A549 (cell line): ENCODE results near the gene ZFHX3. TPM values are rescaled to one million over a fixed set of nuclear protein-coding genes. Genes with fewer than 3 reads are reported as not detected.

Experiments used
- ATAC-seq, 2 experiments: fragments of 200-7000 bp in 1 of 2; fragments of >200 bp in 1 of 2; cut with Nextera tagmentation in 1 of 2; cut with Tn5 transposase in 1 of 2; 3 replicates each; pipeline versions ENCODE4 v1.8.0 to v1.9.1; 2018 to 2020; ENCODE audit warnings: mild to moderate bottlenecking in 1 of 2, moderate library complexity in 1 of 2
- CTCF ChIA-PET: fragments of 300-600 bp; sonication (Branson Sonifier 250); formaldehyde crosslinking; extraction: SDS; loops from one replicate; lab custom pipeline; 2021; ENCODE audit warnings: antibody characterized with exemption, inconsistent platforms; lab: Yijun Ruan, JAX
- POLR2A ChIA-PET: fragments of 350-600 bp; formaldehyde crosslinking; extraction: SDS; loops from one replicate; lab custom pipeline; 2021; ENCODE audit warnings: antibody characterized with exemption, inconsistent platforms; lab: Yijun Ruan, JAX
- DNase-seq, 2 experiments: peaks; one replicate each; pipeline versions ENCODE4 v3.0.0 to v3.0.0-alpha.2; 2011 to 2016; ENCODE audit warnings: low read depth in 1 of 2, low spot score in 1 of 2
- FAIRE-seq: peaks from 2 replicates; lab custom pipeline; 2011; peaks lifted over from hg19 to GRCh38; lab: Jason Lieb, UNC
- H3K27ac ChIP-seq, 2 experiments: fragments of >200 bp; sonication (Bioruptor Twin); formaldehyde crosslinking; 3 replicates each; pipeline ENCODE4 v1.5.1; 2016 to 2017
- H3K4me1 ChIP-seq: fragments of >200 bp; sonication (Bioruptor Twin); formaldehyde crosslinking; 3 replicates; pipeline ENCODE4 v1.6.1; 2016
- H3K4me2 ChIP-seq: fragments of >200 bp; sonication (Bioruptor Twin); formaldehyde crosslinking; 3 replicates; pipeline ENCODE4 v1.6.1; 2016
- H3K4me3 ChIP-seq: fragments of >200 bp; sonication (Bioruptor Twin); formaldehyde crosslinking; 3 replicates; pipeline ENCODE4 v1.5.1; 2016
- H3K9me3 ChIP-seq: fragments of >200 bp; sonication (Bioruptor Twin); formaldehyde crosslinking; 3 replicates; pipeline ENCODE4 v1.6.1; 2016
- ATOH8 ChIP-seq: fragments of 250-450 bp; sonication (Bioruptor Pico); IDR thresholded peaks from 2 replicates; pipeline ENCODE4 v1.5.0; 2020; ENCODE audit warnings: low read depth, mild to moderate bottlenecking, moderate library complexity
- CBX2 ChIP-seq: fragments of 200-600 bp; sonication (generic); IDR thresholded peaks from 2 replicates; pipeline ENCODE4 v1.6.1; 2016; ENCODE audit warnings: low read depth, mild to moderate bottlenecking, borderline replicate concordance
- CBX8 ChIP-seq: fragments of 200-600 bp; sonication (generic); IDR thresholded peaks from 2 replicates; pipeline ENCODE4 v1.6.1; 2016
- CHD2 ChIP-seq: fragments of 150-350 bp; IDR thresholded peaks from 2 replicates; pipeline ENCODE4 v1.6.1; 2014; ENCODE audit warnings: low read length; ENCODE audit not compliant: partially characterized antibody
- CHD4 ChIP-seq: fragments of 200-600 bp; sonication (generic); IDR thresholded peaks from 2 replicates; pipeline ENCODE4 v1.6.1; 2016; ENCODE audit warnings: antibody characterized with exemption, mild to moderate bottlenecking, borderline replicate concordance
- EHF ChIP-seq: fragments of 250-450 bp; sonication (Bioruptor Pico); IDR thresholded peaks from 2 replicates; pipeline ENCODE4 v1.5.0; 2020; ENCODE audit warnings: mild to moderate bottlenecking
- FOSB ChIP-seq: fragments of 250-450 bp; sonication (Bioruptor Pico); IDR thresholded peaks from 2 replicates; pipeline ENCODE4 v1.5.0; 2020; ENCODE audit warnings: mild to moderate bottlenecking, moderate library complexity
- FOXS1 ChIP-seq: fragments of 250-450 bp; sonication (Bioruptor Pico); IDR thresholded peaks from 2 replicates; pipeline ENCODE4 v1.5.0; 2020; ENCODE audit warnings: mild to moderate bottlenecking, moderate library complexity
- GATA3 ChIP-seq: IDR thresholded peaks from 2 replicates; pipeline ENCODE4 v1.6.1; 2012; ENCODE audit warnings: borderline replicate concordance
- HMGXB4 ChIP-seq: fragments of 250-450 bp; sonication (Bioruptor Pico); IDR thresholded peaks from 2 replicates; pipeline ENCODE4 v1.5.0; 2021; ENCODE audit warnings: mild to moderate bottlenecking, moderate library complexity, borderline replicate concordance
- JUNB ChIP-seq: fragments of >200 bp; sonication (Bioruptor Twin); formaldehyde crosslinking; IDR thresholded peaks from 2 replicates; pipeline ENCODE4 v1.6.1; 2016
- KDM1A ChIP-seq: fragments of 200-600 bp; sonication (generic); IDR thresholded peaks from 2 replicates; pipeline ENCODE4 v1.6.1; 2016; ENCODE audit warnings: low read depth, mild to moderate bottlenecking
- KDM5A ChIP-seq: fragments of 200-600 bp; sonication (generic); IDR thresholded peaks from 2 replicates; pipeline ENCODE4 v1.6.1; 2016; ENCODE audit warnings: antibody characterized with exemption, mild to moderate bottlenecking
- MAFK ChIP-seq: fragments of 450-650 bp; IDR thresholded peaks from 2 replicates; pipeline ENCODE4 v1.6.1; 2014; ENCODE audit not compliant: partially characterized antibody
- PHF8 ChIP-seq: fragments of 200-600 bp; sonication (generic); IDR thresholded peaks from 2 replicates; pipeline ENCODE4 v1.6.1; 2016; ENCODE audit warnings: low read depth, mild to moderate bottlenecking, antibody characterized with exemption, moderate library complexity, borderline replicate concordance
- POLR2A ChIP-seq: IDR thresholded peaks from 2 replicates; pipeline ENCODE4 v1.6.1; 2012; ENCODE audit warnings: mild to moderate bottlenecking, low read length
- RFX5 ChIP-seq: fragments of 450-650 bp; IDR thresholded peaks from 2 replicates; pipeline ENCODE4 v1.7.1; 2014; ENCODE audit warnings: antibody characterized with exemption, mild to moderate bottlenecking, moderate library complexity
- TP53 ChIP-seq: fragments of 250-450 bp; sonication (Bioruptor Pico); IDR thresholded peaks from 2 replicates; pipeline ENCODE4 v1.5.0; 2021; ENCODE audit warnings: mild to moderate bottlenecking, moderate library complexity
- WGBS: methylation state at CpG from one replicate; pipeline ENCODE4 v1.1.6; 2017; ENCODE audit errors: missing lambda C conversion rate; 5-methylcytosine and 5-hydroxymethylcytosine counted together
- polyA plus RNA-seq, 4 experiments: library from polyadenylated mRNA; depleted of rRNA in 3 of 4; stranded (reverse); fragments of >200 nt; fragmentation: RNase III in 1 of 4; extraction: RNeasy Plus Mini Kit Qiagen cat#74134 plus additional on column Dnase treatment in 1 of 4; gene quantifications; 2 replicates in 3 of 4; 3 replicates in 1 of 4; pipeline ENCODE4 v1.2.3, GENCODE V29; 2011 to 2017
- TF ChIP-seq, protein P1 (sequence below): IDR thresholded peaks from 2 replicates; pipeline ENCODE4 v1.6.1; 2012; ENCODE audit warnings: low read depth, borderline replicate concordance
- TF ChIP-seq, protein P2 (sequence below): fragments of >200 bp; sonication (Bioruptor Twin); formaldehyde crosslinking; IDR thresholded peaks from 2 replicates; pipeline ENCODE4 v1.6.1; 2016
- TF ChIP-seq, protein P3 (sequence below): IDR thresholded peaks from 2 replicates; pipeline ENCODE4 v1.6.1; 2012
- TF ChIP-seq, protein P4 (sequence below): fragments of 450-650 bp; IDR thresholded peaks from 2 replicates; pipeline ENCODE4 v1.6.1; 2014; ENCODE audit warnings: antibody characterized with exemption
- TF ChIP-seq, protein P5 (sequence below): fragments of 200-600 bp; sonication (generic); IDR thresholded peaks from 2 replicates; pipeline ENCODE4 v1.6.1; 2016; ENCODE audit warnings: antibody characterized with exemption, mild to moderate bottlenecking, moderate library complexity

ZFHX3 gene
- polyA plus RNA-seq, 2 of the 4 experiments (the other 2 are of a cell fraction), result 3.9 to 6.5 TPM

- H3K4me1 ChIP-seq, result peaks cover 61% of the 10 kb centered on the region
- H3K4me3 ChIP-seq, result no peak overlapping the region
- FAIRE-seq (no peak), DNase-seq (no peak), ATAC-seq (no peak)
- peak overlapping the region; percentile 91 to 94; a peak in 5 of 6 replicates for H3K27ac ChIP-seq
- H3K4me2 ChIP-seq, result peak overlapping the region; percentile 72; the same call in 1 of the 3 replicates
- H3K9me3 ChIP-seq, result no peaks in the 10 kb centered on the region
- 75% methylated on average over 21 of the region's 24 CpGs for WGBS
- no peak for TF ChIP-seq JUNB
- TF ChIP-seq HMGXB4 (CRISPR knock-in tag), result no peak
- TF ChIP-seq POLR2A, result no peak
- no peak for TF ChIP-seq KDM5A
- no peak for TF ChIP-seq KDM1A
- no peak for TF ChIP-seq RFX5
- TF ChIP-seq, protein P1, sequence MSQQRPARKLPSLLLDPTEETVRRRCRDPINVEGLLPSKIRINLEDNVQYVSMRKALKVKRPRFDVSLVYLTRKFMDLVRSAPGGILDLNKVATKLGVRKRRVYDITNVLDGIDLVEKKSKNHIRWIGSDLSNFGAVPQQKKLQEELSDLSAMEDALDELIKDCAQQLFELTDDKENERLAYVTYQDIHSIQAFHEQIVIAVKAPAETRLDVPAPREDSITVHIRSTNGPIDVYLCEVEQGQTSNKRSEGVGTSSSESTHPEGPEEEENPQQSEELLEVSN, result no peak
- TF ChIP-seq FOSB (CRISPR knock-in tag), result no peak
- no peak for TF ChIP-seq CBX8
- TF ChIP-seq GATA3, result no peak
- TF ChIP-seq TP53, result no peak
- TF ChIP-seq, protein P2, sequence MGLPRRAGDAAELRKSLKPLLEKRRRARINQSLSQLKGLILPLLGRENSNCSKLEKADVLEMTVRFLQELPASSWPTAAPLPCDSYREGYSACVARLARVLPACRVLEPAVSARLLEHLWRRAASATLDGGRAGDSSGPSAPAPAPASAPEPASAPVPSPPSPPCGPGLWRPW, result no peak
- no peak for TF ChIP-seq CHD4
- TF ChIP-seq, protein P3, sequence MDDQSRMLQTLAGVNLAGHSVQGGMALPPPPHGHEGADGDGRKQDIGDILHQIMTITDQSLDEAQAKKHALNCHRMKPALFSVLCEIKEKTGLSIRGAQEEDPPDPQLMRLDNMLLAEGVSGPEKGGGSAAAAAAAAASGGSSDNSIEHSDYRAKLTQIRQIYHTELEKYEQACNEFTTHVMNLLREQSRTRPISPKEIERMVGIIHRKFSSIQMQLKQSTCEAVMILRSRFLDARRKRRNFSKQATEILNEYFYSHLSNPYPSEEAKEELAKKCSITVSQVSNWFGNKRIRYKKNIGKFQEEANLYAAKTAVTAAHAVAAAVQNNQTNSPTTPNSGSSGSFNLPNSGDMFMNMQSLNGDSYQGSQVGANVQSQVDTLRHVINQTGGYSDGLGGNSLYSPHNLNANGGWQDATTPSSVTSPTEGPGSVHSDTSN, result no peak
- no peak for TF ChIP-seq ATOH8 (CRISPR knock-in tag)
- no peak for TF ChIP-seq EHF
- ChIA-PET CTCF (interaction anchor here (0.5 to 1.0 kb wide), 2 partner anchors 8 to 234 kb away, joined by 3 read pairs; no protein-coding TSS in a partner anchor), POLR2A (interaction anchor here (5.3 kb wide), 1 partner anchor 10 kb away, joined by 63 read pairs; no protein-coding TSS in a partner anchor)
These were observed 19.2 kb upstream of the ZFHX3 start for GRCh38 chr16:73066927-73067670.

DNA sequence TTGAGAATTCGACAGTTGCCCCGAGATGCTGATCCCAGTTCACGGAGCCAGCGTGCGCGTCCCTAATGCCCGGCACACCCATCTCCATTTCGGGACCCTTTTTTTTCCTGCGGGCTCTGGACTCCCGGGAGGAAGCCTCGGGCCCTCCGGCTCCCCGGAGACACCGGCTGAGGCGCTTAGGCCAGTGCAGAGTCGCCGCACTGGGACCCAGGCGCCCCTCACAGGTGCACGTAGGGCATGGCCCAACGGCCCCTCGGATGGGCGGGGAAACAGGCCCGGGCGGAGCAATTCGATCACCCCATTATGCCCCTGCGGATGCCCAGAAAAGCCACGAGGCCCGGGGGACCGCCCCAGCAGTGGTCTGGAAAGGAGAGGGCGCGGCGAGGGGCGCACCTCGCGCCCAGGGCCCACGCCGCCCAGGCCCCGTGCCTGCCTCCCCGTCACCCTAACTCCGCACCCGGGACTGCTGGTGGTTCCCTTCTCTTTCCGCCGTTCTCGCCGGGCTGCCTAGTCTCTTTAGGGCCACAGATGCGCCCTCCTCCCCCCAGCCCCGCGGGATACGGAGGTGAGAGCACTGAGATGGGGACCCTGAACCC lies 18.5 kb upstream of the ZFHX3 start:
- POLR2A ChIA-PET, result no interaction called here
- DNase-seq (no peak), ATAC-seq (no peak), FAIRE-seq (no peak)
- Histone ChIP-seq H3K4me3 (no peak overlapping the region), H3K9me3 (no peaks in the 10 kb centered on the region), H3K27ac (peak overlapping the region; percentile 18 to 91; a peak in 4 of 6 replicates), H3K4me2 (no peak overlapping the region), H3K4me1 (peaks cover 58% of the 10 kb centered on the region)
- WGBS, result 95% methylated on average over 43 of the region's 49 CpGs
- CTCF ChIA-PET, result no interaction called here
- TF ChIP-seq CBX2, result no peak
- TF ChIP-seq, protein P3, result no peak
- no peak for TF ChIP-seq PHF8
- no peak for TF ChIP-seq GATA3
- no peak for TF ChIP-seq FOXS1
- TF ChIP-seq, protein P4, sequence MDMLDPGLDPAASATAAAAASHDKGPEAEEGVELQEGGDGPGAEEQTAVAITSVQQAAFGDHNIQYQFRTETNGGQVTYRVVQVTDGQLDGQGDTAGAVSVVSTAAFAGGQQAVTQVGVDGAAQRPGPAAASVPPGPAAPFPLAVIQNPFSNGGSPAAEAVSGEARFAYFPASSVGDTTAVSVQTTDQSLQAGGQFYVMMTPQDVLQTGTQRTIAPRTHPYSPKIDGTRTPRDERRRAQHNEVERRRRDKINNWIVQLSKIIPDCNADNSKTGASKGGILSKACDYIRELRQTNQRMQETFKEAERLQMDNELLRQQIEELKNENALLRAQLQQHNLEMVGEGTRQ, result no peak
- TF ChIP-seq MAFK, result no peak
- no peak for TF ChIP-seq RFX5
- TF ChIP-seq CHD2, result no peak
- TF ChIP-seq TP53, result no peak
- no peak for TF ChIP-seq ATOH8 (CRISPR knock-in tag)
- TF ChIP-seq, protein P5, sequence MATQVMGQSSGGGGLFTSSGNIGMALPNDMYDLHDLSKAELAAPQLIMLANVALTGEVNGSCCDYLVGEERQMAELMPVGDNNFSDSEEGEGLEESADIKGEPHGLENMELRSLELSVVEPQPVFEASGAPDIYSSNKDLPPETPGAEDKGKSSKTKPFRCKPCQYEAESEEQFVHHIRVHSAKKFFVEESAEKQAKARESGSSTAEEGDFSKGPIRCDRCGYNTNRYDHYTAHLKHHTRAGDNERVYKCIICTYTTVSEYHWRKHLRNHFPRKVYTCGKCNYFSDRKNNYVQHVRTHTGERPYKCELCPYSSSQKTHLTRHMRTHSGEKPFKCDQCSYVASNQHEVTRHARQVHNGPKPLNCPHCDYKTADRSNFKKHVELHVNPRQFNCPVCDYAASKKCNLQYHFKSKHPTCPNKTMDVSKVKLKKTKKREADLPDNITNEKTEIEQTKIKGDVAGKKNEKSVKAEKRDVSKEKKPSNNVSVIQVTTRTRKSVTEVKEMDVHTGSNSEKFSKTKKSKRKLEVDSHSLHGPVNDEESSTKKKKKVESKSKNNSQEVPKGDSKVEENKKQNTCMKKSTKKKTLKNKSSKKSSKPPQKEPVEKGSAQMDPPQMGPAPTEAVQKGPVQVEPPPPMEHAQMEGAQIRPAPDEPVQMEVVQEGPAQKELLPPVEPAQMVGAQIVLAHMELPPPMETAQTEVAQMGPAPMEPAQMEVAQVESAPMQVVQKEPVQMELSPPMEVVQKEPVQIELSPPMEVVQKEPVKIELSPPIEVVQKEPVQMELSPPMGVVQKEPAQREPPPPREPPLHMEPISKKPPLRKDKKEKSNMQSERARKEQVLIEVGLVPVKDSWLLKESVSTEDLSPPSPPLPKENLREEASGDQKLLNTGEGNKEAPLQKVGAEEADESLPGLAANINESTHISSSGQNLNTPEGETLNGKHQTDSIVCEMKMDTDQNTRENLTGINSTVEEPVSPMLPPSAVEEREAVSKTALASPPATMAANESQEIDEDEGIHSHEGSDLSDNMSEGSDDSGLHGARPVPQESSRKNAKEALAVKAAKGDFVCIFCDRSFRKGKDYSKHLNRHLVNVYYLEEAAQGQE, result no peak
